H54 (cell line): ENCODE data around the gene PPP4R1.
A peak's percentile ranks its signal among the peaks of the same experiment; 100 is the strongest.

Source experiments
- DNase-seq: peaks from one replicate; pipeline ENCODE4 v3.0.0; 2011; ENCODE audit warnings: low spot score, mixed read lengths; ENCODE audit not compliant: insufficient read length
- FAIRE-seq: peaks from 3 replicates; lab custom pipeline; 2011; peaks lifted over from hg19 to GRCh38; lab: Jason Lieb, UNC
- POLR2A ChIP-seq: IDR thresholded peaks from 2 replicates; pipeline ENCODE4 v1.6.1; 2011; ENCODE audit warnings: low read depth, mild to moderate bottlenecking, low read length

PPP4R1 gene

DNA sequence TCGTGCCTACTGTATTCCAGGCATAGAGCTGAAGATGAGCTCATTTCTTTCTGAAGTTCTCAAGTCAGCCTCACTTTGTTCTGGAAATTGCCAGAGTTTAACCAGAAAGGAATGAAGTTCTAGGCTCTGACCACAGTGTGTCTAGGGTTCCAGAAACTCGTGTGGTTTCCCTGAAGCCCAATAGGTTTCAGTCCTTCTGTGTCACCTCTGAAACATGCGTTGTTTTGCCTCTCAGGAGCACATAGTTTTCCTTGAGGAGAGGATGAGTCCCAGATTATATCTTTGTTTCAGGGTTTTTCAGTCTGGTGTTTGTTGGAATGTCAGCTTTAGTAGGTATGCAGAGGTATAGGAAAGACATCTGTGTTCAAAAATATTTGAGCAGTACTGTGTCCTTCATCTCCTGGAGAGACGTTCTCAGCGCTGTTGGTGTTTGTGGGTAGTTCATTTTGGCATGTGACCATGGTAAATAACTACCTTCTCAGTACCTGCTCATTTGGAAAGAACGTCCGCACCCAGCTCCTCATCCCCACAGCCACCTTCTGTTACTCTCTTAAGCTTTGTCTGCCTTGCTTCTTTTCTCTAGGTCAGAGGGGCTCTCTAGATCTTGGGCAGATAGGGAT, 82.5 kb downstream of the PPP4R1 start:
- DNase-seq, result no peak
- no peak for FAIRE-seq

DNA sequence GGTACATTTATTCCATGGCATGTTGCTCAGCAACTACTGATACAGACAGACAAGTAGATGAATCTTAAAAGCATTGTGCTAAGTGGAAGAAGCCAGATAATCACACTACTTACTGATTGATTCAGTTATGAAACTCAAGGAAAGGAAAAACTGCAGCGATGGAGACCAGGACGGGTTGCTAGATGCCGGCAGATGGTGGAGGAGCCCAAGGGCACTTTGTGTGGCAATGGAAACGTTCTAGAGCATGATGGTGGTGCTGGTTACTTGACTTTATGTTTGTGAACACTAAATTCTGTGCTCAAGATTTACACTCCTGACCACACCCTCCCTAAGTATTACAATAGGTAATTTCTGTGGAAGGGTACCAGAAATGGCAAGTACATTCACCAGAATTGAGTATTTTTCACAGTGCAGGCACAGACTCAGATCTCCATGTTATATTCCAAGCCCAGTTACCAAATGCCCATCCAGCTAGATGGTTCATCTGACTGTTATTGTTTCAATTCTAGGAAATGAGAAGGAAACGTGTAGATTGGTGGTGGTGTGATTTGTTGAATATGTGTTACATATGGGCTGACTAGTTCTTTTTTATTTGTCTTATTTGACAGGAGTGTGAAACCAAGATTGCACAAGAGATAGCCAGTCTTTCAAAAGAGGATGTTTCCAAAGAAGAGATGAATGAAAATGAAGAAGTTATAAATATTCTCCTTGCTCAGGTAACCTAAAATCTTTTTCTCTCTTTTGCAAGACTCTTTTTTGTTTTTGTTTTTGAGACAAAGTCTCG, 83.9 kb downstream of the PPP4R1 start:
- DNase-seq (no peak), FAIRE-seq (peak; percentile 11)
- no peak for TF ChIP-seq POLR2A

More for the DNA sequence above, 82.5 kb downstream of the PPP4R1 start:
- TF ChIP-seq POLR2A, result no peak

GRCh38 chr18:9526458-9526857, 87.9 kb downstream of the PPP4R1 start:
- DNase-seq (no peak), FAIRE-seq (no peak)
- no peak for TF ChIP-seq POLR2A

DNA sequence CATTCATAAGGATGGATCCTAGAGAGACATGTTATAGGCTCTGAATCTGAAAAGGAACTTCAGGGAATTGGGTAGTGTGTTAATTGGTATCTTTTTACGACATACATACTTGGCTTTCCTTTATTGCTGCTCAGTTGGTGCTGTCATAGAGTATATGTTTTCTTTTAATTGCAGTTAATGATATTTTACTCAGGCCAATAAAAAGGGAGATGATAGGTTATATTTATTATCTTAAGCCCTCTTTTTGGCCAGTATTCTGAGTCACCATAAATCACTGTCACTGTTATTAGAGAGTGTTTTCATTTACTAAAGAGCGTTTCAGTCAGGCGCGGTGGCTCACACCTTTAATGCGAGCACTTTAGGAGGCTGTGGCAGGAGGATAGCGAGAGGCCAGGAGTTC, 91.4 kb downstream of the PPP4R1 start:
- FAIRE-seq (no peak), DNase-seq (no peak)
- TF ChIP-seq POLR2A, result no peak

DNA sequence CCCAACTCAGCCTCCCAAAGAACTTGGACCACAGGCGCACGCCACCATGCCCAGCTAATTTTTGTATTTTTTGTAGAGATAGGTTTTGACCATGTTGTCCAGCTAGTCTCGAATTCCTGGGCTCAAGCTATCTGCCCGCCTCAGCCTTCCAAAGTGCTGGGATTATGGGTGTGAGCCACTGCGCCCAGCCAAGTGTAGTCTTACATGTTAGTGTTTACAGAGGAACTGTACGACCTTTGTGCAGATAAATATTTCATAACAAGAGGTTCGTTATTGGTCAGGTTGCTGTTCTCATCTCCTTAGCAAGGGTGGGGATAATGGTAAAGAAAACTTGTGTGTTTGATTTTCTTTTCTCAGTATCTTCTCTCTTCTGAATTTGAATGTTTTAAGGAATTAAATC, 92.6 kb downstream of the PPP4R1 start:
- FAIRE-seq, result no peak
- no peak for DNase-seq
- no peak for TF ChIP-seq POLR2A

DNA sequence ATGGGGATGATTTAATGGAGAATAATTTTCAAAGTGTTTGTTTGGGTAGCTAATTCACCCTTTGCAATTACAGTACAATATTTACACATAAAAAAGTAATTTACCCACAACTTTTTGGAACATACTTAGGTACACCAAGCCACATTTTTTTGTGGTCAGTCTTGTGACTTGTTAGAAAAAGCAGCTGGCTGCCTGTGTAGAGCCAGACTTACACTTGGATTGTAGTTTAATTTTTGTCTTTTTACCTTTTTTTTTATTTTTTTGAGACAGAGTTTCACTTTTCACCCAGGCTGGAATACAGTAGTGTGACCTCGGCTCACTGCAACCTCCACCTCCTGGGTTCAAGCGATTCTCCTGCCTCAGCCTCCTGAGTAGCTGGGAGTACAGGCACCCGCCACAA, 93.7 kb downstream of the PPP4R1 start:
- no peak for DNase-seq
- FAIRE-seq, result no peak
- TF ChIP-seq POLR2A, result no peak

GRCh38 chr18:9519399-9519798, 95.0 kb downstream of the PPP4R1 start:
- no peak for TF ChIP-seq POLR2A
- DNase-seq (no peak), FAIRE-seq (no peak)

DNA sequence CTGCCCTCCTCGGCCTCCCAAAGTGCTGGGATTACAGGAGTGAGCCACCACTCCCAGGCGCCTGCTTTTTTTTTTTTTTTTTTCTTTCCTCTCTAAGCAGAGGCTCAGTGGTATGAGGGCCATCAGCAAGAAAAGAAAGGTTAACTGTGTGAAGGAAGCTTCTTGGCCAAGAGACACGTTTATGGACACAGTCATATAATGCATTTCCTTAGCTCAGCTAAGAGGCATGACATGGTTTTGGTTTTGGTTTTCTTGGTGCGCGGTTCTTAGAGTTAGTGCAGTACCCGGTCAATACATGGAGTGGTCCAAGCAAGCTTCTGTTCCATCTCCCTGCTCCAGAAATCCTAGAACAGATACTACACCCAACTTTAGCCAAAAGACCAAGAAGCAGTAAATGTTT, 96.5 kb downstream of the PPP4R1 start:
- FAIRE-seq (no peak), DNase-seq (no peak)
- TF ChIP-seq POLR2A, result no peak

- peak; percentile 96 for FAIRE-seq
- no peak for DNase-seq
- no peak for TF ChIP-seq POLR2A
Observed at GRCh38 chr18:9516437-9517064, 97.8 kb downstream of the PPP4R1 start.

DNA sequence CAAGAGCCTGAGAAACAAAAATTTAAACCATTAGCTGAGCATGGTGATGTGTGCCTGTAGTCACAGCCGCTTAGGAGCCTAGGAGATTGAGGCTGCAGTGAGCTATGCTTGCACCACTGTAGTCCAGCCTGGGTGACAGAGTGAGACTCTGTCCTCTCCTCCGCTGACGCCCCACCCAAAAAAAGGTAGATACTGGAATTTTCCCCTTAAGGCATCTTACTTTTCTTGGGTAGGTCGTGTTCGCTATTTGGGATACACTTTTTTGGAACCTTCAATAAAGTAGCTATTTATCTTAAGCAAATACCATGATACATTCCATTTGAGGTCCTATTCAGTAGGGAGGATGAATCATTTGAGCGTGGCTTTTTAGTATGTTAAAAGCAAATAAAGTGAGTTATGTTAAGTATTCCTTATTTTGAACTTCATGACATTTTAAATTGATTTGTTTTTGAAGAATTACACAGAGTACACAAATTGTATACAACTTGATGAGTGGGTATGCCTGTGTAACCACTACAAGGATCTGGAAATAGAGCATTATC, 100.3 kb downstream of the PPP4R1 start:
- FAIRE-seq (peak; percentile 78), DNase-seq (no peak)
- TF ChIP-seq POLR2A, result no peak

DNA sequence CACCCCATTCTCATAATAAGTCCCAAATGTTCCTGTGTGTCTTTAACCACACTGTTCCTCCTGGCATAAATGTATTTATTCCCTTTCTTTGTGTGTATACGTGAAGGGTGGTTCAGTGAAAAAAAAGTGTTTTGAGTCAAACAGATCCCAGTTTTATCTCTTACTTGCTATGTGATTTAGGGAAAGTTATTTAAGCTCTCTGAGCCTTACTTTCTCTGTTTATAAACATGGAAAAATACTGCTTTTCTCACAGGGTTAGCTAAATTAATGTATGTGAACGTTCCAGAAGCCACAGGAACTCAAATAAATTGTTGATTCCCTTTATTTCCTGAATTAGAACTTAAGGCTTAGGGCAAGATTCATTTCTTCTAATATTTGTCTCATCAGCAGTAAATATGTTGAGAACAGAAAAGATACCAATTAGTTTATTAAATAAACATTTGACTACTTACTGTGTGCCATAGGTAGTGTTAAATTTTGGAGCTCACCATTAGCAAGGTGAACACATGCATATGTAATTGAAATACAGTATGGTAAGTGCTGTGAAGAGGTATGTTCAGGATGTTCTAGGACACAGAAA, 105.8 kb downstream of the PPP4R1 start:
- TF ChIP-seq POLR2A, result no peak
- FAIRE-seq (no peak), DNase-seq (no peak)

- no peak for FAIRE-seq
- no peak for DNase-seq
- no peak for TF ChIP-seq POLR2A
Observed at GRCh38 chr18:9507565-9508088, 106.7 kb downstream of the PPP4R1 start.

DNA sequence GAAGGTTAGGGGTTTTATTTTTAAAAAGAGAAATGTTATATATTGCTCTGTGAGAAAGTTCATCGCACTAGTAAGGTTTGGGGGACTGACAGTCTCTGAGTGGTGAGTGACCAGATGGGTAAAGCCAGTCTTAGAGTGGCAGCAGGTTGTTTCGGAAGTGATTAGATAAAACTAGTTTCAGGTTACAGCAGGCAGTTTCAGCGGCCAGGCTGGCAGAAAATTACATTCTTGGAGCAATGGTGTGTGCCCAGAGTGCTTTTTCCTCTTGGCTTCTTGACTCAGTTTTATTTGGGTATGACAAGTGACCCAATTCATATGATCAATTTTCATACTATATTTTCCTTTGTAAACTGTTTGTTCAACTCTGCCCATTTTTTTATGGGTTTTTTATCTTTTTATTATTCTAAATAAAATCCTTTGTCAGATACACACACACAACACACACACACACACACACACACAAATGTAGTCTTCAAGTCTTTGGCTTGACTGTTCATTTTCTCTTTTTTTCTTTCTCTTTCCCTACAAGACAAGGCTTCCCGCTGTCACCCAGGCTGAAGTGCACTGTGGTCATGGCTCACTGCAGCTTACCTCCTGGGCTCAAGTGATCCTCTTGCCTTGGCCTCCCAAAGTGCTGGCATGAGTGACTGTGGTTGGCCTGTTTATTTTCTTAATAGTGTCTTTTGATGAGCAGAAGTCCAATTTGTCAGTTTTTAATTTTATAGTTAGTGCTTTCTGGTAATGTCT, 108.1 kb downstream of the PPP4R1 start:
- no peak for TF ChIP-seq POLR2A
- DNase-seq, result no peak
- FAIRE-seq, result no peak
